Measurements from ENCODE around the gene GTPBP1. TPM values are rescaled to one million over a fixed set of nuclear protein-coding genes. Genes with fewer than 3 reads are reported as not detected.
A peak's percentile ranks its signal among the peaks of the same experiment; 100 is the strongest.

GTPBP1 gene
- total and polyA plus RNA-seq, 2 donors (not counting 1 experiment from before 2014, with no cell fraction given): 77.8 to 174 TPM

- Histone ChIP-seq H3K79me2 (ENCODE audit: control insufficient read depth, insufficient read depth, low read length) (peaks cover 96% of the 10 kb centered on the region), H3K27ac (ENCODE audit: low read length in 2 of 2) (peak overlapping the region; percentile 64 to 73), H3K4me2 (replicated peaks; ENCODE audit: low read depth, low read length, poor library complexity, severe bottlenecking) (peak overlapping the region; percentile 87), H2AFZ (ENCODE audit: insufficient read depth, low read depth, low read length, poor library complexity, severe bottlenecking) (no peak overlapping the region), H3K27me3 (replicated peaks in 1 of 4; ENCODE audit: control extremely low read depth in 1 of 4, control insufficient read depth in 3 of 4, insufficient read depth in 4 of 4, low read length in 3 of 4) (no peaks in the 10 kb centered on the region), H4K20me1 (ENCODE audit: control insufficient read depth, insufficient read depth, low read length, poor library complexity, severe bottlenecking) (peaks cover 93% of the 10 kb centered on the region), H3K9me3 (ENCODE audit: control extremely low read depth in 1 of 3, control insufficient read depth in 2 of 3, insufficient read depth in 1 of 3, low read length in 2 of 3) (no peaks in the 10 kb centered on the region), H3K4me3 (ENCODE audit: control extremely low read depth in 1 of 5, extremely low read depth in 1 of 5, insufficient read depth in 1 of 5, low read depth in 2 of 5, low read length in 4 of 5) (no peak overlapping the region), H3K9ac (ENCODE audit: low read length) (no peak overlapping the region), H3K4me1 (ENCODE audit: control insufficient read depth in 2 of 2, insufficient read depth in 2 of 2, low read length in 2 of 2) (peaks cover 44 to 45% of the 10 kb centered on the region in 2 donors), H3K36me3 (replicated peaks in 1 of 2; ENCODE audit: control extremely low read depth in 1 of 2, control insufficient read depth in 1 of 2, extremely low read depth in 1 of 2, insufficient read depth in 2 of 2, low read length in 1 of 2) (peaks cover 0 to 35% of the 10 kb centered on the region in 2 experiments)
- intact Hi-C loops (cut with micrococcal nuclease): no loop called here
- H3K27ac Mint-ChIP-seq: peak overlapping the region; percentile 53
- CTCF ChIA-PET: interaction anchor here (1.0 to 1.5 kb wide), 4 partner anchors 11 to 658 kb away, joined by 3 to 5 read pairs (median 3); no protein-coding TSS in a partner anchor
- no peak for ATAC-seq (ENCODE audit: low read depth)
- POLR2A ChIA-PET: no interaction called here
- H3K27me3 Mint-ChIP-seq: no peaks in the 10 kb centered on the region
- peaks cover 78% of the 10 kb centered on the region for H3K4me1 Mint-ChIP-seq
- no peak for DNase-seq
- no peak overlapping the region for H3K4me3 Mint-ChIP-seq
- H3K9me3 Mint-ChIP-seq (ENCODE audit: insufficient read depth): no peaks in the 10 kb centered on the region
- TF ChIP-seq EZH2 (IDR thresholded peaks at IDR 0.05; ENCODE audit: borderline replicate concordance, insufficient read depth, low read depth, low read length, poor library complexity, severe bottlenecking) (no peak), CTCF (IDR thresholded peaks at IDR 0.05) (no peak)
- WGBS (ENCODE audit: insufficient coverage): 100% methylated on average over 1 of the region's 3 CpGs
These were observed 4.6 kb downstream of the GTPBP1 start for GRCh38 chr22:38710351-38710750.

GRCh38 chr22:38710866-38711265, 5.1 kb downstream of the GTPBP1 start:
- Histone ChIP-seq H3K9me3 (ENCODE audit: control extremely low read depth in 1 of 3, control insufficient read depth in 2 of 3, insufficient read depth in 1 of 3, low read length in 2 of 3) (no peaks in the 10 kb centered on the region), H3K79me2 (ENCODE audit: control insufficient read depth, insufficient read depth, low read length) (peaks cover 100% of the 10 kb centered on the region), H2AFZ (ENCODE audit: insufficient read depth, low read depth, low read length, poor library complexity, severe bottlenecking) (no peak overlapping the region), H3K4me3 (ENCODE audit: control extremely low read depth in 1 of 5, extremely low read depth in 1 of 5, insufficient read depth in 1 of 5, low read depth in 2 of 5, low read length in 4 of 5) (no peak overlapping the region), H3K36me3 (replicated peaks in 1 of 2; ENCODE audit: control extremely low read depth in 1 of 2, control insufficient read depth in 1 of 2, extremely low read depth in 1 of 2, insufficient read depth in 2 of 2, low read length in 1 of 2) (peaks cover 0 to 40% of the 10 kb centered on the region in 2 experiments), H3K4me1 (ENCODE audit: control insufficient read depth in 2 of 2, insufficient read depth in 2 of 2, low read length in 2 of 2) (peaks cover 44 to 45% of the 10 kb centered on the region in 2 donors), H3K4me2 (replicated peaks; ENCODE audit: low read depth, low read length, poor library complexity, severe bottlenecking) (no peak overlapping the region), H4K20me1 (ENCODE audit: control insufficient read depth, insufficient read depth, low read length, poor library complexity, severe bottlenecking) (peaks cover 98% of the 10 kb centered on the region), H3K27ac (ENCODE audit: low read length in 2 of 2) (peak overlapping the region in 1 of 2 donors; percentile 73), H3K27me3 (replicated peaks in 1 of 4; ENCODE audit: control extremely low read depth in 1 of 4, control insufficient read depth in 3 of 4, insufficient read depth in 4 of 4, low read length in 3 of 4) (no peaks in the 10 kb centered on the region), H3K9ac (ENCODE audit: low read length) (no peak overlapping the region)
- CTCF ChIA-PET: interaction anchor here (1.0 kb wide), 1 partner anchor 14 kb away, joined by 3 read pairs; no protein-coding TSS in a partner anchor
- Mint-ChIP-seq H3K27me3 (no peaks in the 10 kb centered on the region), H3K9me3 (ENCODE audit: insufficient read depth) (no peaks in the 10 kb centered on the region), H3K27ac (peak overlapping the region; percentile 10), H3K4me3 (no peak overlapping the region), H3K4me1 (peaks cover 76% of the 10 kb centered on the region)
- intact Hi-C loops (cut with micrococcal nuclease): no loop called here
- no CpG with 5 or more reads among the region's 3 CpGs for WGBS (ENCODE audit: insufficient coverage)
- POLR2A ChIA-PET: no interaction called here
- DNase-seq: no peak
- no peak for ATAC-seq (ENCODE audit: low read depth)
- TF ChIP-seq CTCF (IDR thresholded peaks at IDR 0.05) (no peak), EZH2 (IDR thresholded peaks at IDR 0.05; ENCODE audit: borderline replicate concordance, insufficient read depth, low read depth, low read length, poor library complexity, severe bottlenecking) (no peak)
